GM19467 (cell line): ENCODE data around the gene KANSL3.
"Not testable (repeated sequence)": the region's sequence is repeated elsewhere in the genome, so short reads cannot be mapped to it uniquely, and the experiment has no call there.

Experiments used
- ATAC-seq: cut with Tn5 transposase; IDR thresholded peaks from one replicate; pipeline ENCODE4 v1.9.1; 2021; ENCODE audit warnings: mild to moderate bottlenecking, moderate library complexity; ENCODE audit not compliant: unreplicated experiment

The KANSL3 gene

GRCh38 chr2:96655526-96655925, 17.4 kb upstream of the KANSL3 start:
- no peak for ATAC-seq

- ATAC-seq = not testable (repeated sequence)
These were observed 16.7 kb upstream of the KANSL3 start for GRCh38 chr2:96654791-96655190.

DNA sequence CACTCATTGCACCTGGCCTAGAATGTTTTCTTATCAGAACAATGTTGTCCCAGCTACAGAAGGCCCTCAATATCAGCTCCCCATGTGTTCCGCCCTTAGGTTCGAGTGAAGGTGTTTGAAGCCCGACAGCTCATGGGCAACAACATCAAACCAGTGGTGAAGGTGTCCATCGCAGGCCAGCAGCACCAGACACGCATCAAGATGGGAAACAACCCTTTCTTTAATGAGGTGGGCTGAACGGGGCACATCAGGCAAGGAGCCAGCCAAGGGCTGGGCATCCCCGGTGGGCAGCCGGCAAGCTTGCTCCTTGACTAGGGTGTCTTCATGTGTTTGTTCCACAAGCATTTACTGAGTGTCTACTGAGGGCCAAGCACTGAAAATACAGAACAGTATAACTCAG, 13.7 kb upstream of the KANSL3 start:
- no peak for ATAC-seq

DNA sequence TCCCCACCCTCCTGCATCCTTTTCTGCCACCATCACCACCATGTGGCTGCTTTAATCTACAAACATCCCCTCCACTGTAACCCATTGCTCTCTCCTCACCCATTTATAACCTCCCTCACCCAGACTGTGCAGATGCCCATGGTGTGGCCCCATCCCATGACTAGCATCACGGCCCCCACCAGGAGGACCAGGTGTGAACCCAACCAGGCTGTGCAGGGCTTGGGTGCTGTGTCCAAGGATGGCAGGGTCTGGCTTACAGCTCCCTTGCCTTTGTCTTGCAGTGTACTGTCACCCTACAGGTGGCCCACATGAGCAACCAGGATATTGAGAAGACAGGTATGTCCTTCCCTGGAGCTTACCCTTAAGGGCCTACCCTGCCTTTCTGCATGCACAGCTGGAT, 11.2 kb upstream of the KANSL3 start:
- ATAC-seq = no peak

DNA sequence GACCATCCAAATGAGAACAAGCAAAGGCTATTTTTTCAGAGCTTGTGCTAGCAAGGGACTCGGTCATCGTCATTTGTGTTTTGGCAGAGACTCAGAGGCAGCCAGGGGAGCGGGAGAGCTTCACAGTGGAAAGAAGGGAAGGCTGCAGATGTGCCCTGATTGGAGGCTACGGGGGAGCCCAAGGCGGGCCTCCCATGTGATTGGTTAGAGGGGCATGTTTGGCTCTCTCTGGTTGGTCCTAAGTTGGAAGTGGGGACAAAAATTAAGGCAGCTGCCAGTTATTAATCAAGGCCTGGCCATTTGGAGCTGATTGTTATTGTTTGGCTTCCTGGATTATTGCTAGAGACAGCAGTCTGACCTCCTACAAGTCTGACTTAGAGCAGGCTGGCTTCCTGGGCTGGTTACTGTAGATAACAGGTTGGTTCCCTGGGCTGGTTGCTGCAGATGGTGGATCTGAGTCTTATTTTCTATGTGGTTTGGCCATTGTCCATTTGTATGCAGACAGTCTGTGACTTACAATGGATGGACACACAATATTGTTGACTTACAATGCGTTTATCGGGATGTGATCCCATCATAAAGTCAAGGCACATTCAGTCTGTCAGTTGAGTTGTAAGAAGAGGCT, 10.3 kb upstream of the KANSL3 start:
- ATAC-seq = no peak

DNA sequence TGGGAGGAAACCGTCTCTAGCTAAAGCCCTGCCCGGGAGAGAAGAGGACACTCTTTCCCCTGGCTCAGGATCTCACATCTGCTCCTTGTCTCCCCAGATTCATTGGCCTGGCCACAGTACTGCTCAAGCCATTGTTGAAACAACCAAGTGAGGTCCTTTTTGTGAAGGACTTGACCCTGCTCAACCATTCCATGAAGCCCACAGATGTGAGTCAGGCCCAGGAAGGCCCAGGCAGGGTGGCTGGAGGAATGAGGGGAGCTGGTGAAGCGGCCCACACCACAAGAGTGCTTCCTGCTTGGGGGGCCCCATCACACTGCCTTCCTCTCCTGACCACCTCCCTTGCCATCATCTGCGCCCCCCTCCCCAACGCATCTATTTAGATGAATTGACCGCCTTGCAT, 9.6 kb upstream of the KANSL3 start:
- no peak for ATAC-seq

GRCh38 chr2:96642564-96643360, 4.7 kb upstream of the KANSL3 start, which contains the start of gene FER1L5:
Gene FER1L5, plus strand, starts transcription at chr2:96642764. Its CDS starts 73 bp downstream, at chr2:96642837.
- no peak for ATAC-seq

GRCh38 chr2:96637385-96638143, 548 bp downstream of the KANSL3 start:
- ATAC-seq = peak; percentile 48

- ATAC-seq = no peak
These were observed 1.5 kb downstream of the KANSL3 start for GRCh38 chr2:96636551-96637171.

DNA sequence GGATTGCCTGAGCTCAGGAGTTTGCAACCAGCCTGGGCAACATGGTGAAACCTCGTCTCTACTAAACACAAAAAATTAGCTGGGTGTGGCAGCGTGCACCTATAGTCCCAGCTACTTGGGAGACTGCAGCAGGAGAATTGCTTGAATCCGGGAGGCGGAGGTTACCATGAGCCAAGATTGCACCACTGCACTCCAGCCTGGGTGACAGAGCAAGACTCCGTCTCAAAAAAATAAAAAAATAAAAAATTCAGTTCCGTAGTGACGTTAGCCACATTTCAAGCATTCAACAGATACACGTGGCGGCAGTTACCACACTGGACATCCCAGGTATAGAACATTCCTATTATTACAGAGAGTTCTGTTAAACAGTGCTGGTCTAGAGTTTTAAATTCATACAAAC, 4.5 kb downstream of the KANSL3 start:
- ATAC-seq = no peak

DNA sequence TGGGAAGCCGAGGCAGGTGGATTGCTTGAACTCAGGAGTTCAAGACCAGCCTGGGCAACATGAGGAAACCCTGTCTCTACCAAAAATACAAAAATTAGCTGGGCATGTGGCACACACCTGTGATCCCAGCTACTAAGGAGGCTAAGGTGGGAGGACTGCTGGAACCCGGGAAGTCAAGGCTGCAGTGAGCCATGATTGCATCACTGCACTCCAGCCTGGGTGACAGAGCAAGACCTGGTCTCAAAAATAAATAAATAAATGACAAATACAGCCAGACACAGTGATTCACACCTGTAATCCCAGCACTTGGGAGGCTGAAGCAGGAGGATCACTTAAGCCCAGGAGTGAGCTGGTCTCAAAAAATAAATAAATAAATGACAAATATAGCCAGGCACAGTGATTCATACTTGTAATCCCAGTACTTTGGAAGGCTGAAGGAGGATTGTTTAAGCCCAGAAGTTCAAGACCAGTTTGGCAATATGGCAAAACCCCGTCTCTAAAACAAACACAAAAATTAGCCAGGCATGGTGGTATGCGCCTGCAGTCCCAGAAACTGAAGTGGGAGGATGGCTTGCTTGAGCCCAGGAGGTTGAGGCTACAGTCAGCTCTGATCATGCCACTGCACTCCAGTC, 6.2 kb downstream of the KANSL3 start:
- no peak for ATAC-seq

DNA sequence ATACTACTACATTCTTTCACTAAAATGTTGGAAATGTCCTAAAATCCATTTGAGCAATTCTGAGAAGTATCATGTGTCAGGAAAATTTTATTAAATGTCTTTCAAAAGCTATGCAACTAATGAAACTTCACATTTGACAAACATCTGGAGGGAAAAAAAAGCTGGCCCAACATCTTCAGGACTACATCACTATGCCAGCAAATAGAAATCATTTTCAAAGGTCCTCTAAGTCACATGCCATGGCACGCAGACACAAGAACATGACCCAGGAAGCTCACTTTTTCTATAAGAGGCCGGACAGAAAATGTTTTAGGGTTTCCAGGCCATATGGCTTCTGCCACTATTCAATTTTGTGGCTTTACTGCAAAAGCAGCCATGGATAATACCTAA, 11.6 kb downstream of the KANSL3 start:
- ATAC-seq = no peak

GRCh38 chr2:96625571-96626552, 12.2 kb downstream of the KANSL3 start:
- no peak for ATAC-seq

DNA sequence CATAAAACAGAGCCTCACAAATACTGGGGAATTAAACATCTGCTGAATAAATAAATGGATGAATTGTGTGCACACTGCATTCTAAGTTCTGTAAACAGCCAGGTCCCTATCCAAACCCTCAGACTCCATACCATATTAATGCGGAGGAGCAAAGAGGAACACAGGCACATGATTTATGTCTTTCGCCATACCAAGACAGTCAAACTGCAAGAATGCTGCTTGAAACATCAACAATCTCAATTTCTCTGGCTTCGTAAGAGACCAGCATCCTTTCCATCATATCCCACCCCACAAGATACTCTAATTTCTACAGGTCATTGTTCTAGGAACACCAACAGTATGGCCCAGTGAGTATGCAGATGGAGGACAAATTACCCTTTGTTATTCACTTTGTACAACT, 15.0 kb downstream of the KANSL3 start:
- no peak for ATAC-seq

GRCh38 chr2:96622544-96622943, 15.6 kb downstream of the KANSL3 start:
- ATAC-seq = no peak

DNA sequence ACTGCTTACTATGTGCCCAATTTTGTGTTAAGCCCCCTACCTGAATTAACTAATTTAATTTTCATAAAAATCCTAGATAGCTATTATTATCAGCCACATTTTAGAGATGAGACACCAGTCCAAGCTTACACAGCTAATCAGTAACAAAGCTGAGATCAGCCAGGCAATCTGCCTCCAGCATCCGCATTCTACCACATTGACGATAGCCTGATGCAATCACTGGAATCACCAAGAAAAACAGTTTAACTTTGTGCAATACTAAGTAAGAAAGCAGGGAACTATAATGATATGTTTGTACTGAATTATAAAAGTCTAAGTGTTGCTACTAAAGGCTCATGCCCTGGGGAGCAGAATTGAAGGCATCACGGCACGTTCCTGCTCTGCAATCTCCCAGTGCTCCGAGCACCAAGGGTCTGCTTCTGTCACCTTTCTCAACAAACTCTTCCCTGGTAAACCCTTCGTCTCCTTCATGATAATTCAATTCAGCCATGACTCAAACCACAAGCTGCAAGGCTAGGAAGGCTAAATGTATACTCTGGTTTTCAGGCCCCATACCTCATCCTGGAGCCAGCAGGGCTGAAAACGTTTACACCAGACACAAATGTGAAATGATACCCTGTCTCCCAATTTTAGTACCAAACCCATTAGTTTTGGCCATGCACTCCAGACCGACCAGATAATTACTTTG, 19.4 kb downstream of the KANSL3 start:
- ATAC-seq = no peak

DNA sequence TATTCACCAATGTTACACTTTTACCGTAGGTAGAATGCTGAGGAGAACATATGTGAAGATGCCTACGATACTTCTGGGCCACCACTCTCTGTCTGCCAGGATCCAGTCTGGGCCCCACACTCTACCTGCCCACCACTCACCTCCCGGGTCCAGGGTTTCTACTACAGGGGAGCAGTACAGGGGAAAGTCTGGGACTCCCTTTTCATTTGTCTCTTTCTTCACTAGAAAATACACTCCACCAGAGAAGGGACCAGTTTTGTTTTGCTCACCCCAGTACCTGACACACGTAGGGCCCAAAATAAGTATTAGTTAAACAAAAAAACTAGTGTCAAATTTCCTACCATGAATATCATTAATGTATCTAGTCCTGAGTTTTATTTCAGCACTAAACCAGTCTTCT, 21.1 kb downstream of the KANSL3 start:
- no peak for ATAC-seq

DNA sequence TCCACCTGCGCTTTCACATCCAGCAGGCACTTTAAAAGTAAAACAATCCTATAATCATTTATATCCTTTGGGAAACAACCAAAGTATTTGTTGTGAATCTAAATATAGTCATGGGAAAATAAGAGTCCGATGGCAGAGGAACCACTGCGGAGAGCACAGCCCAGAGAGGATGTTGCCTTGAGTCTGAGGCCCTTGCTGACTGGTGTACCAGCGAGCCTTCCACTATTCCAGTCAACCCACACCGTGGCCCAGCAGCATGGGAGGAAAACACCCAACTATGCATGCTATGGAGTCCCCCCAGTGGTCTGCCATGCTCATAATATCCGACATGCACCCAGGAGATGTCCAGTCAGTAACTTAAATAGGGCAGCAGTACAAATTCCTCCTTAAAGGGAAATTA, 21.6 kb downstream of the KANSL3 start:
- ATAC-seq = no peak

DNA sequence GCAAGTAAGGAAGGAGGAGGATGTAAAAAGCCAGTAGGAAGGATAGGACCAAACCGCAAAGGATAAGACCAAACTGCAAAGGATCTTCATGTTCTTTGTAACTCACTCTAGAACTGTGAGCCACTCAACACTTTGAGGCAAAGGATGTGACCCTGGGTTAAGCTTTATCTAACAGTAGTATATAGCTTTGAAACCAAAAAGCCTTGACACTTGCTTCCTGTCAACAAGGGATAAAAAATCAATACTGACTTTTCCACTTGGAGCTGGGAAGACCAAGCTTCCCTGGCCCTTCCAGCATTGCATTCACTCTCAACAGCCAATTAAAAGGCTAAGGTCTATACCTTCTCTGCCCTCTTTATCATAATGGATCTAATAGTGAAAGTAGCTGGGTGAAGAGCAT, 22.0 kb downstream of the KANSL3 start:
- ATAC-seq = no peak
